ENCODE measurements around the gene USP40. TPM values are rescaled to one million over a fixed set of nuclear protein-coding genes. Genes with fewer than 3 reads are reported as not detected.

USP40 gene
- total RNA-seq, 4 donors from 2014 or later: 12.3 to 23.3 (median 20.1) TPM

GRCh38 chr2:233486778-233487552 lies 79.6 kb downstream of the USP40 start:
- 45% methylated on average over 4 of the region's 4 CpGs for WGBS
- peaks cover 27 to 91% (median 82%) of the 10 kb centered on the region in 4 donors for H3K36me3 ChIP-seq

GRCh38 chr2:233486357-233486756 lies 80.2 kb downstream of the USP40 start:
- Histone ChIP-seq H3K36me3 (peaks cover 22 to 90% (median 79%) of the 10 kb centered on the region in 4 donors), H3K27me3 (no peaks in the 10 kb centered on the region), H3K9me3 (no peaks in the 10 kb centered on the region), H3K27ac (replicated peaks in 1 of 4) (peak overlapping the region in 1 of 4 donors; percentile 30), H3K4me3 (no peak overlapping the region), H3K4me1 (peaks cover 5 to 34% (median 29%) of the 10 kb centered on the region in 4 donors)
- DNase-seq (ENCODE audit: extremely low spot score): no peak
- TF ChIP-seq CTCF (IDR thresholded peaks at IDR 0.05) (no peak), POLR2AphosphoS5 (IDR thresholded peaks at IDR 0.05) (no peak), POLR2A (IDR thresholded peaks at IDR 0.05; ENCODE audit: low read depth) (no peak)
- intact Hi-C loops (cut with DNase I): no loop called here
- 87% methylated on average over 4 of the region's 4 CpGs for WGBS

More at GRCh38 chr2:233486778-233487552, 79.6 kb downstream of the USP40 start:
- intact Hi-C loops (cut with DNase I): no loop called here
- Histone ChIP-seq H3K9me3 (no peaks in the 10 kb centered on the region), H3K4me3 (no peak overlapping the region), H3K4me1 (peaks cover 5 to 28% (median 23%) of the 10 kb centered on the region in 4 donors), H3K27ac (replicated peaks in 1 of 4) (peak overlapping the region in 2 of 4 donors; percentile 30 to 46), H3K27me3 (no peaks in the 10 kb centered on the region)
- no peak for TF ChIP-seq EP300 (IDR thresholded peaks at IDR 0.05)
- no peak for TF ChIP-seq POLR2A (IDR thresholded peaks at IDR 0.05; ENCODE audit: low read depth)
- TF ChIP-seq CTCF (IDR thresholded peaks at IDR 0.05): no peak
- no peak for TF ChIP-seq POLR2AphosphoS5 (IDR thresholded peaks at IDR 0.05)
- no peak for DNase-seq (ENCODE audit: extremely low spot score)

GRCh38 chr2:233485726-233486125 lies 80.9 kb downstream of the USP40 start:
- no peak for DNase-seq (ENCODE audit: extremely low spot score)
- 91% methylated on average over 15 of the region's 15 CpGs for WGBS
- TF ChIP-seq POLR2A (IDR thresholded peaks at IDR 0.05; ENCODE audit: low read depth): no peak
- no peak for TF ChIP-seq POLR2AphosphoS5 (IDR thresholded peaks at IDR 0.05)
- no peak for TF ChIP-seq CTCF (IDR thresholded peaks at IDR 0.05)
- no peak for TF ChIP-seq EP300 (IDR thresholded peaks at IDR 0.05)
- Histone ChIP-seq H3K9me3 (no peaks in the 10 kb centered on the region), H3K36me3 (peaks cover 16 to 90% (median 76%) of the 10 kb centered on the region in 4 donors), H3K27me3 (no peaks in the 10 kb centered on the region), H3K4me3 (no peak overlapping the region), H3K27ac (replicated peaks in 1 of 4) (no peak overlapping the region), H3K4me1 (peaks cover 5 to 40% (median 35%) of the 10 kb centered on the region in 4 donors)
- intact Hi-C loops (cut with DNase I): no loop called here

- Histone ChIP-seq H3K9me3 (no peaks in the 10 kb centered on the region), H3K4me3 (no peak overlapping the region), H3K27me3 (no peaks in the 10 kb centered on the region), H3K27ac (replicated peaks in 1 of 4) (peak overlapping the region in 1 of 4 donors; percentile 9), H3K36me3 (peaks cover 17 to 93% (median 86%) of the 10 kb centered on the region in 4 donors), H3K4me1 (peaks cover 5 to 34% (median 32%) of the 10 kb centered on the region in 4 donors)
- TF ChIP-seq EP300 (IDR thresholded peaks at IDR 0.05) (no peak), CTCF (IDR thresholded peaks at IDR 0.05) (no peak), POLR2A (IDR thresholded peaks at IDR 0.05; ENCODE audit: low read depth) (no peak), POLR2AphosphoS5 (IDR thresholded peaks at IDR 0.05) (no peak)
- no peak for DNase-seq (ENCODE audit: extremely low spot score)
- 100% methylated on average over 1 of the region's 5 CpGs for WGBS
- intact Hi-C loops (cut with DNase I): no loop called here
Measured at GRCh38 chr2:233482616-233483015, 84.0 kb downstream of the USP40 start.

Measured in esophagus muscularis mucosa (tissue), 4 donors.